ENCODE measurements around the gene C2orf68. TPM values are rescaled to one million over a fixed set of nuclear protein-coding genes. Genes with fewer than 3 reads are reported as not detected.

Gene C2orf68
- total RNA-seq, 1 experiment from 2014 or later = 37.0 TPM

DNA sequence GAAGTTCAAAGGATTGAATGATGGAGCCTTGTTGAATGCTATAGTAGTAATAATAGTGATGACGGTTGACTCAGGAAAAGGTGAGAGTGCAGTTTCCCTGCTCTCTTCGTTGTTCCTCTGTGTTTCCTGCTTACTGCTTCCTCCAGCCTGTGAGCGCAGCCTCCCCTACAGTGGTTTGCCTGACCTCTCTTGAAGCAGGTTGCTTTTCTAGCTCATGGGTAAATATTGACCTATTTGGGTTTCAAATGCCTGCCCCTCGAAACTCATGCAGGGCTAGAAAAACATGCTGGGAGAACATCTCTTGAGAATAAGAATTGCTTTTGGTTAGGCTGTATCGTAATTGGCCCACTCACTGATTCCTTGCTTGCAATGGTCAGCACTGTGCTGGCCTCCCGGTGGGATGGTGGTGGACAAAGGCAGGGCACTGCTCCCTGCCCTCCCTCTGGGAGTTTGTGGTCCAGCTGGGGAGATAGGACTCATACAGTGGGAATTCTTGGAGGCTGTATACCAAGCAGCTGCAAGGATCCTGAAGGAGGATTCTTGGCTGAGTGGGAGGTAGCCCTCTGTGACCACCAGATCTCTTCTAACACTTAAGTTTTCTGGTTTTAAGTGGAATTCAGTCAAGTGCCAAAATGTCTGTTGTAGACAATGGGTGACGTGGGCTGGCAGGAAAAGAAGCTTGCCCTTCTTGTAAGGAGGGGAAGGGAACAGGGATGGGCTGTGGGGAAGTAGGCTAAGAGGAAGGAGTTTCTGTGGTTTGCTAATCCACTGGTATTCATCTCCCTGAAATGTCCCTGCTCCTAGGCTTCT lies 21.7 kb downstream of the C2orf68 start:
- DNase-seq (ENCODE audit: low read depth) = no peak
- in situ Hi-C loops (cut with HindIII; ENCODE audit: low pct_unique_long_range_greater_than_20kb, low sequenced_read_pairs) = no loop called here

- in situ Hi-C loops (cut with HindIII; ENCODE audit: low pct_unique_long_range_greater_than_20kb, low sequenced_read_pairs) = no loop called here
- no peak for DNase-seq (ENCODE audit: low read depth)
These were observed 22.7 kb downstream of the C2orf68 start for GRCh38 chr2:85589181-85589580.

- DNase-seq (ENCODE audit: low read depth) = no peak
- in situ Hi-C loops (cut with HindIII; ENCODE audit: low pct_unique_long_range_greater_than_20kb, low sequenced_read_pairs) = no loop called here
These were observed 23.2 kb downstream of the C2orf68 start for GRCh38 chr2:85588645-85589044.

GRCh38 chr2:85588236-85588635 lies 23.6 kb downstream of the C2orf68 start:
- in situ Hi-C loops (cut with HindIII; ENCODE audit: low pct_unique_long_range_greater_than_20kb, low sequenced_read_pairs) = no loop called here
- no peak for DNase-seq (ENCODE audit: low read depth)

GRCh38 chr2:85585781-85586105 lies 26.1 kb downstream of the C2orf68 start:
- peak; percentile 70 for DNase-seq (ENCODE audit: low read depth)
- in situ Hi-C loops (cut with HindIII; ENCODE audit: low pct_unique_long_range_greater_than_20kb, low sequenced_read_pairs) = no loop called here

GRCh38 chr2:85584857-85585780 lies 26.7 kb downstream of the C2orf68 start:
- DNase-seq (ENCODE audit: low read depth) = peak; percentile 82
- in situ Hi-C loops (cut with HindIII; ENCODE audit: low pct_unique_long_range_greater_than_20kb, low sequenced_read_pairs) = no loop called here

- in situ Hi-C loops (cut with HindIII; ENCODE audit: low pct_unique_long_range_greater_than_20kb, low sequenced_read_pairs) = no loop called here
- DNase-seq (ENCODE audit: low read depth) = no peak
These were observed 27.5 kb downstream of the C2orf68 start, which contains the start of gene VAMP5 for GRCh38 chr2:85584354-85584856. Gene VAMP5 (plus strand): TSS chr2:85584431. CDS start chr2:85584491, 60 bp downstream.

GRCh38 chr2:85583667-85584353 lies 28.1 kb downstream of the C2orf68 start:
- DNase-seq (ENCODE audit: low read depth) = no peak
- in situ Hi-C loops (cut with HindIII; ENCODE audit: low pct_unique_long_range_greater_than_20kb, low sequenced_read_pairs) = no loop called here

- in situ Hi-C loops (cut with HindIII; ENCODE audit: low pct_unique_long_range_greater_than_20kb, low sequenced_read_pairs) = no loop called here
- DNase-seq (ENCODE audit: low read depth) = no peak
These were observed 29.4 kb downstream of the C2orf68 start for GRCh38 chr2:85582492-85582891.

- DNase-seq (ENCODE audit: low read depth) = no peak
- in situ Hi-C loops (cut with HindIII; ENCODE audit: low pct_unique_long_range_greater_than_20kb, low sequenced_read_pairs) = no loop called here
These were observed 31.7 kb downstream of the C2orf68 start for GRCh38 chr2:85580206-85580605.

DNA sequence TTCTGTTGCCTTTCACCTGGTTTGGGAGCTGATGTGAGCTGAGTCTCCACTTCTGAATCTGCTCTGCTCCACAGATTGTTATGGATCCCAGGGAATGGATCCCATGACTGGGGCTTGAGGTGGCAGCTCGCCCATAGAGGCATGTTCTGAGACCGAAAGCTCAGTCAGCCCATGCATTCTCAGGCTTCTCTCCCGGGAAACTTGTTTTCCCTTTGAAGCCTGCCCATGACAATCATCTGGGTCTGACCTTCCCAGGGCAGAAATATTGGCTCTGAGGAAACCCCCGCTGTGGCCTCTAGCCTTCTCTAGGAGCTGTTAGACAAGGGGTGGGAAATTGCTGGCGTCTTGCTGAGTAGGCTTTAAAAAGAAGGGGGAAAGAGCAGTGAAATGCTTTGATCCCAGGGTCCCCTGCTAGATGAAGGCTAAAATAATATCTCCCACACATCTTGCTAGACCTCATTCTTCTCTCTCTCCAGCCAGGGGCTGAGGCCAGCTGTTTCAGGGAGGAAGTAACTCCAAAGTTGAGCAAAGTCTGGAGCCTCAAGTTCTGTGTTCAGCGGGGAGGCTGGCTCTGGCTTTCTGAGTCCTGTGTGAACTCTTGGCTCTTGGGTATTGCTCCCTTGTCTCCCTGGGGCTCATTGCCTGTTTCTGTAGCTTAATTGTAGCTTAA lies 32.5 kb downstream of the C2orf68 start:
- in situ Hi-C loops (cut with HindIII; ENCODE audit: low pct_unique_long_range_greater_than_20kb, low sequenced_read_pairs) = no loop called here
- DNase-seq (ENCODE audit: low read depth) = no peak

DNA sequence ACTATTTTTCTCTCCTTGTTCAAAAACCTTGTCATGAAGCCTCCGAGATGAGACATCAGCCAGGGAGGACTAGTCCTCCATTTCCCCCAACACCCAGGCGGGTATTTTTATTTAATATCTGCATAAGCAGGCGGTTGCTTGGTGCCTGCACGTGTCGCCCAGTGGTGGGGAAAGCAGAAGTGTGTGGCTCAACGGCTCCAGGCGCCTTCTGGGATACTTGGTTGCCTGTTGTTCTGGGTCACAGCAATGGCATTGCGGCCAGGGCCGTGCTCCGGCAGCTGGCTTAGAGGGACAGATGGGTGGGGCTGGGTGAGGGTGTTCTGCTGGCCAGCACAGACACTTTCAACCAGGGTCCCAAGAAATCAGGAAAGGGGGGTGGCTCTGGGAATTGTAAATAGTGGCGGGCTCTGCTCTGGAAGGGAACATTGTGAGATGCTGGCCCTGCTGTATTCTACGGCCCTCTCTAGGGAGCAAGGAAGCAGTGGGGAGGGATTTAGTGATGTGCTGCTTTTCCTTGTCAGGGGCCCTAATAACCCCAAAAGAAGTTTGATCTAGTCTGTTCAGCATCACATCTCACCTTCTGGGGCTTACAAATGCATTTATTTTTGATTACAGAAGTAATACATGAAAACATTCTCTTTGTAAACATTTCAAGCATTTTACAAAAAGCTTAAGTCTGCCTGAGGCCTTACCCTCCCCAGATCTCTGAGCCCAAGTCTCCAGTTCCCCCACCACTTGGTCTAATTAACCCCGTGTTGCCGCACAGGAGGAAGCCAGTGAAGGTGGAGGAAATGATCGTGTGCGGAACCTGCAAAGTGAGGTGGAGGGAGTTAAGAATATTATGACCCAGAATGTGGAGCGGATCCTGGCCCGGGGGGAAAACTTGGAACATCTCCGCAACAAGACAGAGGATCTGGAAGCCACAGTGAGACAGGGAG lies 33.4 kb downstream of the C2orf68 start:
- no peak for DNase-seq (ENCODE audit: low read depth)
- in situ Hi-C loops (cut with HindIII; ENCODE audit: low pct_unique_long_range_greater_than_20kb, low sequenced_read_pairs) = no loop called here

DNA sequence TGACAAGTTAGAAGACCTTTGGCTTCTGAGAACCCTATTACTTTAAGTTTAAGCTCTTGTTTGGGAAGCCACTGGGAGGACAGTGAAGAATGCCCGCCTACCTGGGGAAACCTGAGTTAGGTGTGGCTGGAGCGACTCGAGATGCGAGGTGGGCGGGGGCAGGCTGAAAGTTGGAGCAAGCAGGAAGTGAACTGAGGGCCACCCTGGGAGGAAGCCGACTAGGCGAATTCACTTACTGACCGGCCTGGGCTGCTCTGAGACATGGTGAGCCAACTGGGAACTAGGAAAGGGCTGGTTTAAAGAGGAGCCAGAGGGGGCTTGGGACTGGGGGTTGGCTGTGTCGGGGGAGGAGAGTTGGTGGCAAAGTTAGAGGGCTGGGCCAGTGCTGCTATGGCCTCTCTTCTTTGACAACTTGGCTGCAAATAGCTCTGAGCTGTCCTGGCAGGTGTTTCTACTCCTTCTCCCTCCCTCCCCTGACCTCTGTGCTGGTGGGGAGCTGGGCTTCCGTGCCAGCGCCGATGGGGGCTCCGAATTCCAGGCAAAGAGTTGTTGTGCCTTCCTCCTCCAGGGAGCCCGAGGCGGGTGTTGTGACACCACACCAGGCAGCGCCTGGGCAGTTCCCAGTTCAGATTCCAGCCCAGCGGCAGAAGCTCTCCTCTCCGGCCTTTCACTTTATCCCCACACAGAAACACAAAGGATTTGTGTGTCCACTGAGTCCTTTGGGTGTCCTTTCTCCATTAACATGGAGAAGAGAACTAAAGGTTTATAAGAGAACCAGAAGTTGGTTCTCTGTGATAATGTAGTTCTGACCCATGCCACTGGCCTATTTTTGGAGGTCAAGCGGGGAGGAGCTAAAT lies 34.3 kb downstream of the C2orf68 start, which contains the start of gene VAMP8:
Gene VAMP8, plus strand, starts transcription at position 201 of the 857 bp plus-strand sequence. Its CDS starts 61 bp downstream, at position 262.
- DNase-seq (ENCODE audit: low read depth) = no peak
- in situ Hi-C loops (cut with HindIII; ENCODE audit: low pct_unique_long_range_greater_than_20kb, low sequenced_read_pairs) = no loop called here

DNA sequence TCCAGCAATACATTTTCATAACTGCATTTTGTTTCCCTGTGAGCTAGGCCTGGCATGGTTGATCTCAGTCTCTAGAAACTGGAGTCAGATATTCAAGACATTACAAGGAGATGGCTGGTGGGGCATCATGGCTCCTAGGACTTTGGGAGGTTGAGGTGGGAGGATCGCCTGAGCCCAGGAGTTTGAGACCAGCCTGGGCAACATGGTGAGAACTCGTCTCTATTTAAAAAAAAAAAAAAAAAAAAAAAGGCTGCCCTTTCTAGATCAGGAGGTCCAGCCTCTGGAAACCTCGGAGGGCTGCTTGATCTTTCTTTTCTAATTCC lies 34.8 kb downstream of the C2orf68 start:
- in situ Hi-C loops (cut with HindIII; ENCODE audit: low pct_unique_long_range_greater_than_20kb, low sequenced_read_pairs) = no loop called here
- no peak for DNase-seq (ENCODE audit: low read depth)

DNA sequence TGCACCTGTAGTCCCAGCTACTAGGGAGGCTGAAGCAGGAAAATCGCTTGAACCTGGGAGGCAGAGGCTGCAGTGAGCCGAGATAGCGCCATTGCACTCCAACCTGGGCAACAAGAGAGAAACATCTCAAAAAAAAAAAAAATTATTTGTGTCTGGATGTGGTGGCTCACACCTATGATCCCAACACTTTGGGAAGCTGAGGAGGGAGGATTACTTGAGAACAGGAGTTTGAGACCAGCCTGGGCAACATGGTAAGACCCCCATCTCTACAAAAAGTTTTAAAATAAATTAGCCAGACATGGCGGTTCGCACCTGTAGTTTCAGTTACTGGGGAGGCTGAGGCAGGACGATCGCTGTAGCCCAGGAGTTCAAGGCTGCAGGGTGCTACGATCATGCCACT lies 36.1 kb downstream of the C2orf68 start:
- in situ Hi-C loops (cut with HindIII; ENCODE audit: low pct_unique_long_range_greater_than_20kb, low sequenced_read_pairs) = no loop called here
- DNase-seq (ENCODE audit: low read depth) = no peak

DNA sequence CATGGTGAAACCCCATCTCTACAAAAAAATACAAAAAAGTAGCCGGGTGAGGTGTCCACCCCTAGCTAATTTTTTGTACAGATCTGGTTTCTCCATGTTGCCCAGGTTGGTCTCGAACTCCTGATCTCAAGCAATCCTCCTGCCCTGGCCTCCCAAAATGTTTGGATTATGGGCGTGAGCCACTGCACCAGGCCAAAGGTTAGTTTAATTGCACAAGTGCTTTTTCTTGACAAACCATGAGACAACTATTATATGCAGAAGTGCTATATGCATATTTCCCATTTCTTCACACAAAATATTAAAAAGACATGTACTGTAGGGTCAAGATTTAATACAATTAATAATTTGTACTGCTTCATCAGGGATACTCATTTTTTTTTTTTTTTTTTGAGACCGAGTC lies 45.6 kb downstream of the C2orf68 start:
- no peak for DNase-seq (ENCODE audit: low read depth)
- in situ Hi-C loops (cut with HindIII; ENCODE audit: low pct_unique_long_range_greater_than_20kb, low sequenced_read_pairs) = no loop called here
